H9 (cell line): ENCODE results near the gene CERS1. TPM values are rescaled to one million over a fixed set of nuclear protein-coding genes. Genes with fewer than 3 reads are reported as not detected.
A peak's percentile ranks its signal among the peaks of the same experiment; 100 is the strongest.

ENCODE experiments used
- DNase-seq: peaks from one replicate; pipeline ENCODE4 v3.0.0-alpha.2; 2017
- H2AFZ ChIP-seq: one replicate; pipeline ENCODE4 v1.6.1; 2013; ENCODE audit warnings: mild to moderate bottlenecking, low read length, control low read depth, moderate library complexity
- H2AK5ac ChIP-seq: 2 replicates; pipeline ENCODE4 v1.6.1; 2013; ENCODE audit warnings: low read length, control low read depth, mixed read lengths; ENCODE audit not compliant: insufficient read length
- H2BK120ac ChIP-seq: one replicate; pipeline ENCODE4 v1.6.1; 2013; ENCODE audit warnings: low read depth, mild to moderate bottlenecking, low read length, control low read depth, inconsistent platforms; ENCODE audit not compliant: poor library complexity, severe bottlenecking
- H2BK12ac ChIP-seq: 2 replicates; pipeline ENCODE4 v1.6.1; 2013; ENCODE audit warnings: low read length, control low read depth, mixed read lengths, low read depth; ENCODE audit not compliant: insufficient read length
- H2BK15ac ChIP-seq: 2 replicates; pipeline ENCODE4 v1.6.1; 2013; ENCODE audit warnings: low read depth, low read length, control low read depth
- H2BK20ac ChIP-seq: one replicate; pipeline ENCODE4 v1.6.1; 2013; ENCODE audit warnings: low read depth, mild to moderate bottlenecking, low read length, control low read depth, inconsistent platforms; ENCODE audit not compliant: poor library complexity, severe bottlenecking
- H2BK5ac ChIP-seq: 2 replicates; pipeline ENCODE4 v1.6.1; 2013; ENCODE audit warnings: low read length, control low read depth, mixed read lengths; ENCODE audit not compliant: insufficient read length
- H3K14ac ChIP-seq: 2 replicates; pipeline ENCODE4 v1.6.1; 2013; ENCODE audit warnings: low read length, control low read depth; ENCODE audit not compliant: insufficient read depth
- H3K18ac ChIP-seq: 2 replicates; pipeline ENCODE4 v1.6.1; 2013; ENCODE audit warnings: low read depth, mild to moderate bottlenecking, mixed read lengths, low read length, control low read depth; ENCODE audit not compliant: insufficient read length
- H3K23ac ChIP-seq: 2 replicates; pipeline ENCODE4 v1.6.1; 2013; ENCODE audit warnings: low read length, control low read depth, mixed read lengths, low read depth; ENCODE audit not compliant: insufficient read length
- H3K23me2 ChIP-seq: 2 replicates; pipeline ENCODE4 v1.6.1; 2013; ENCODE audit warnings: low read depth, mild to moderate bottlenecking, mixed read lengths, low read length, control low read depth; ENCODE audit not compliant: insufficient read length, poor library complexity, severe bottlenecking
- H3K27ac ChIP-seq: 2 replicates; pipeline ENCODE4 v1.5.1; 2013; ENCODE audit warnings: low read length, control low read depth, mixed read lengths, low read depth; ENCODE audit not compliant: insufficient read length
- H3K27me3 ChIP-seq: 2 replicates; pipeline ENCODE4 v1.6.1; 2013; ENCODE audit warnings: low read length, control low read depth, inconsistent platforms; ENCODE audit not compliant: insufficient read depth
- H3K4ac ChIP-seq: 2 replicates; pipeline ENCODE4 v1.6.1; 2013; ENCODE audit warnings: low read depth, mild to moderate bottlenecking, control low read depth, inconsistent platforms, low read length, moderate library complexity
- H3K4me1 ChIP-seq: 2 replicates; pipeline ENCODE4 v1.6.1; 2013; ENCODE audit warnings: low read length, control low read depth, inconsistent platforms; ENCODE audit not compliant: insufficient read depth
- H3K4me2 ChIP-seq: 2 replicates; pipeline ENCODE4 v1.6.1; 2013; ENCODE audit warnings: low read length, control low read depth, mixed read lengths; ENCODE audit not compliant: insufficient read length, insufficient read depth
- H3K56ac ChIP-seq: 2 replicates; pipeline ENCODE4 v1.6.1; 2013; ENCODE audit warnings: low read depth, mild to moderate bottlenecking, mixed read lengths, low read length, control low read depth; ENCODE audit not compliant: insufficient read length
- H3K79me1 ChIP-seq: 2 replicates; pipeline ENCODE4 v1.6.1; 2013; ENCODE audit warnings: low read depth, mild to moderate bottlenecking, moderate library complexity, low read length, control low read depth, inconsistent platforms; ENCODE audit not compliant: insufficient read depth, poor library complexity, severe bottlenecking
- H3K79me2 ChIP-seq: 2 replicates; pipeline ENCODE4 v1.6.1; 2013; ENCODE audit warnings: low read length, control low read depth, inconsistent platforms; ENCODE audit not compliant: insufficient read depth
- H3K9ac ChIP-seq: 2 replicates; pipeline ENCODE4 v1.6.1; 2013; ENCODE audit warnings: low read length, control low read depth, mixed read lengths; ENCODE audit not compliant: insufficient read length; ENCODE audit errors: extremely low read depth
- H3K9me3 ChIP-seq: one replicate; pipeline ENCODE4 v1.6.1; 2013; ENCODE audit warnings: low read depth, low read length, inconsistent platforms; ENCODE audit not compliant: control insufficient read depth
- H3T11ph ChIP-seq: one replicate; pipeline ENCODE4 v1.6.1; 2013; ENCODE audit warnings: mild to moderate bottlenecking, low read length, control low read depth, inconsistent platforms
- H4K20me1 ChIP-seq: one replicate; pipeline ENCODE4 v1.6.1; 2013; ENCODE audit not compliant: control insufficient read depth, insufficient read length, insufficient read depth
- H4K5ac ChIP-seq: 2 replicates; pipeline ENCODE4 v1.6.1; 2013; ENCODE audit warnings: low read depth, mild to moderate bottlenecking, mixed read lengths, low read length, control low read depth; ENCODE audit not compliant: insufficient read length
- H4K8ac ChIP-seq: replicated peaks from 2 replicates; pipeline ENCODE4 v1.6.1; 2013; ENCODE audit warnings: low read length, control low read depth, mixed read lengths, low read depth; ENCODE audit not compliant: insufficient read length
- H4K91ac ChIP-seq: 2 replicates; pipeline ENCODE4 v1.6.1; 2013; ENCODE audit warnings: low read depth, mild to moderate bottlenecking, moderate library complexity, mixed read lengths, low read length, control low read depth; ENCODE audit not compliant: insufficient read length
- H3K27ac Mint-ChIP-seq, 3 experiments: 2 replicates in 2 of 3; 3 replicates in 1 of 3; pipeline ENCODE4 v1.8.0; 2020 to 2021; ENCODE audit warnings: mixed read lengths in 3 of 3, mild to moderate bottlenecking in 1 of 3, moderate library complexity in 1 of 3
- H3K27me3 Mint-ChIP-seq: 2 replicates; pipeline ENCODE4 v1.8.0; 2021; ENCODE audit warnings: low read depth, mild to moderate bottlenecking, moderate library complexity, mixed read lengths
- H3K36me3 Mint-ChIP-seq, 3 experiments: 2 replicates in 2 of 3; 3 replicates in 1 of 3; pipeline ENCODE4 v1.8.0; 2020 to 2021; ENCODE audit warnings: low read depth in 3 of 3, mixed read lengths in 3 of 3; ENCODE audit not compliant: insufficient read depth in 1 of 3
- H3K4me1 Mint-ChIP-seq, 2 experiments: 2 replicates each; pipeline ENCODE4 v1.8.0; 2020; ENCODE audit warnings: mixed read lengths in 2 of 2
- H3K4me3 Mint-ChIP-seq, 2 experiments: 2 replicates in 1 of 2; 3 replicates in 1 of 2; pipeline ENCODE4 v1.8.0; 2020 to 2021; ENCODE audit warnings: mild to moderate bottlenecking in 2 of 2, mixed read lengths in 2 of 2, moderate library complexity in 1 of 2
- H3K9me3 Mint-ChIP-seq, 2 experiments: 2 replicates in 1 of 2; 3 replicates in 1 of 2; pipeline ENCODE4 v1.8.0; 2020; ENCODE audit warnings: mild to moderate bottlenecking in 2 of 2, mixed read lengths in 2 of 2, moderate library complexity in 1 of 2
- CTCF ChIP-seq: fragments of 200-600 bp; sonication (generic); conservative IDR thresholded peaks from 3 replicates; pipeline ENCODE4 v1.8.0; 2021; ENCODE audit warnings: antibody characterized with exemption, mild to moderate bottlenecking
- WGBS: extraction: QIAGEN DNeasy Blood & Tissue Kit; methylation state at CpG from one replicate; pipeline ENCODE4 v1.1.7; 2013; ENCODE audit warnings: missing lambda C conversion rate, low lambda C conversion rate, mixed read lengths; ENCODE audit not compliant: insufficient read length; ENCODE audit errors: extremely low coverage; 5-methylcytosine and 5-hydroxymethylcytosine counted together
- total RNA-seq: library from RNA; stranded (reverse); gene quantifications from 2 replicates; pipeline ENCODE4 v1.2.1, GENCODE V29; 2021

Gene CERS1
- total RNA-seq, 1 experiment from 2014 or later = 19.3 TPM

DNA sequence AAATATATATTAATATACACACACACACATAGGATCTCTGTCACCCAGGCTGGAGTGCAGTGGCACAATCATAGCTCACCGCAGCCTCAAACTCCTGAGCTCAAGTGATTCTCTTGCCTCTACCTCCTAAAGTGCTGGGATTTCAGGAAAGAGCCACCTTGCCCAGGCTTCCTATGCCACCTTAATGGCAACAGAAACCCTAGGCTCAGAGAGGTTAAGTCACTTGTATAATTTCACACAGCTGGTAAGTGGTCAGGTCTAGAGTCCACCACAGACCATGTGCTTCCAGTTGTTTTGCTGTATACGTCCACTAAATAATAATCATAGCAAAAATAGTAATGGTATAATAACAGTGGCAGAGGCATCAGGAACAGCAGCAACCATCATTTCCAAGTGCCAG, 65.5 kb downstream of the CERS1 start:
- Histone ChIP-seq H3K14ac (no peak overlapping the region), H2AFZ (no peak overlapping the region), H3K18ac (no peak overlapping the region), H3T11ph (no peak overlapping the region), H3K79me1 (peaks cover 3% of the 10 kb centered on the region), H3K79me2 (peaks cover 24% of the 10 kb centered on the region; the same call in 1 of the 2 replicates), H2BK5ac (no peak overlapping the region), H2BK120ac (no peak overlapping the region), H4K5ac (no peak overlapping the region), H3K27me3 (peaks cover 3% of the 10 kb centered on the region; the same call in 1 of the 2 replicates), H3K4me1 (no peaks in the 10 kb centered on the region), H4K91ac (no peak overlapping the region), H3K4ac (no peak overlapping the region), H3K56ac (no peak overlapping the region), H4K20me1 (no peaks in the 10 kb centered on the region), H2AK5ac (no peak overlapping the region), H3K4me2 (no peak overlapping the region), H2BK12ac (no peak overlapping the region), H3K9me3 (no peaks in the 10 kb centered on the region), H3K23me2 (peaks cover 8% of the 10 kb centered on the region), H3K27ac (no peak overlapping the region), H2BK15ac (no peak overlapping the region), H3K9ac (no peak overlapping the region), H3K23ac (no peak overlapping the region), H4K8ac (no peak overlapping the region), H2BK20ac (no peak overlapping the region)
- peak overlapping the region in 1 of 2 experiments; percentile 75; a peak in 1 of 5 replicates for H3K4me3 Mint-ChIP-seq
- H3K4me1 Mint-ChIP-seq = peaks cover 21 to 25% of the 10 kb centered on the region in 2 experiments
- no peak for TF ChIP-seq CTCF
- H3K9me3 Mint-ChIP-seq = peaks cover 13% of the 10 kb centered on the region in 2 experiments
- no peak overlapping the region for H3K27ac Mint-ChIP-seq
- peaks cover 40% of the 10 kb centered on the region for H3K27me3 Mint-ChIP-seq
- no CpG with 5 or more reads among the region's 2 CpGs for WGBS
- H3K36me3 Mint-ChIP-seq = peaks cover 11 to 18% (median 14%) of the 10 kb centered on the region in 3 experiments
- DNase-seq = no peak
